Smooth muscle cell of the brain vasculature (primary cell): ENCODE data around the gene MOGAT1.
A peak's percentile ranks its signal among the peaks of the same experiment; 100 is the strongest.

Source experiments
- DNase-seq: peaks from one replicate; pipeline ENCODE4 v3.0.0-alpha.2; 2012; ENCODE audit warnings: low read depth, low spot score

The MOGAT1 gene

GRCh38 chr2:222671259-222672067, at the start of gene MOGAT1:
MOGAT1 (plus strand) TSS chr2:222671658; CDS start chr2:222671786, 128 bp downstream.
- DNase-seq = no peak

GRCh38 chr2:222621893-222622292, 49.6 kb upstream of the MOGAT1 start:
- no peak for DNase-seq

GRCh38 chr2:222622910-222623309, 48.5 kb upstream of the MOGAT1 start:
- DNase-seq = no peak

- no peak for DNase-seq
Measured at GRCh38 chr2:222623756-222624309, 47.6 kb upstream of the MOGAT1 start.

- peak; percentile 10 for DNase-seq
Measured at GRCh38 chr2:222627764-222628163, 43.7 kb upstream of the MOGAT1 start.

GRCh38 chr2:222635295-222635694, 36.2 kb upstream of the MOGAT1 start:
- no peak for DNase-seq

- DNase-seq = no peak
Measured at GRCh38 chr2:222637067-222637466, 34.4 kb upstream of the MOGAT1 start.

- no peak for DNase-seq
Measured at GRCh38 chr2:222641336-222641735, 30.1 kb upstream of the MOGAT1 start.

GRCh38 chr2:222643134-222643533, 28.3 kb upstream of the MOGAT1 start:
- no peak for DNase-seq

GRCh38 chr2:222646008-222646407, 25.4 kb upstream of the MOGAT1 start:
- DNase-seq = no peak

GRCh38 chr2:222649801-222650200, 21.7 kb upstream of the MOGAT1 start:
- DNase-seq = no peak

- no peak for DNase-seq
Measured at GRCh38 chr2:222651718-222652418, 19.6 kb upstream of the MOGAT1 start.

- no peak for DNase-seq
Measured at GRCh38 chr2:222652491-222653255, 18.8 kb upstream of the MOGAT1 start.

- no peak for DNase-seq
Measured at GRCh38 chr2:222653280-222653679, 18.2 kb upstream of the MOGAT1 start.

GRCh38 chr2:222655787-222656525, 15.5 kb upstream of the MOGAT1 start, which contains the start of gene FARSB:
FARSB (minus strand) TSS chr2:222656092; CDS start chr2:222656073, 19 bp downstream.
- peak; percentile 93 for DNase-seq

- DNase-seq = no peak
Measured at GRCh38 chr2:222656526-222657446, 14.7 kb upstream of the MOGAT1 start.

- no peak for DNase-seq
Measured at GRCh38 chr2:222663479-222663878, 8.0 kb upstream of the MOGAT1 start.

GRCh38 chr2:222668494-222669154, 2.8 kb upstream of the MOGAT1 start:
- DNase-seq = no peak

- DNase-seq = no peak
Measured at GRCh38 chr2:222669353-222669752, 2.1 kb upstream of the MOGAT1 start.
